Measurements from ENCODE around the gene WNT9B. TPM values are rescaled to one million over a fixed set of nuclear protein-coding genes. Genes with fewer than 3 reads are reported as not detected.
A peak's percentile ranks its signal among the peaks of the same experiment; 100 is the strongest.

The WNT9B gene
- total and polyA plus RNA-seq, 9 of the 15 experiments (the other 6 are each of a cell fraction or from before 2014, with no cell fraction given) = not detected

GRCh38 chr17:46922487-46922803, 71.1 kb downstream of the WNT9B start:
- WGBS (ENCODE audit: insufficient coverage, low coverage, missing lambda C conversion rate) = 2% methylated on average over 6 of the region's 6 CpGs

More at GRCh38 chr17:46922487-46922803, 71.1 kb downstream of the WNT9B start:
- H3K27me3 ChIP-seq (ENCODE audit: control insufficient read depth in 2 of 2, insufficient read depth in 2 of 2, low read length in 2 of 2) = no peaks in the 10 kb centered on the region
- DNase-seq (ENCODE audit: extremely low read depth in 1 of 4, low spot score in 3 of 4) (no peak), ATAC-seq (peak; percentile 7), FAIRE-seq (no peak)
- peak overlapping the region; percentile 98 for H2AFZ ChIP-seq (ENCODE audit: low read depth, low read length)
- peaks cover 8% of the 10 kb centered on the region for H4K20me1 ChIP-seq (replicated peaks; ENCODE audit: control insufficient read depth, insufficient read depth, low read length)
- peak overlapping the region; percentile 98 to 99 for H3K9ac ChIP-seq (ENCODE audit: insufficient read depth in 1 of 2, low read depth in 2 of 2, low read length in 2 of 2)
- intact Hi-C loops (cut with micrococcal nuclease) = no loop called here
- peak overlapping the region; percentile 95 for H3K4me2 ChIP-seq (ENCODE audit: insufficient read depth, low read length)
- no peaks in the 10 kb centered on the region for H3K9me3 ChIP-seq (replicated peaks; ENCODE audit: control insufficient read depth, insufficient read depth, low read depth, low read length)
- H3K4me1 ChIP-seq (replicated peaks in 1 of 2; ENCODE audit: control insufficient read depth in 2 of 2, insufficient read depth in 2 of 2, low read length in 2 of 2) = peaks cover 0 to 11% of the 10 kb centered on the region in 2 experiments; a peak in 3 of 5 replicates
- peaks cover 51% of the 10 kb centered on the region for H3K79me2 ChIP-seq (ENCODE audit: control insufficient read depth, insufficient read depth, low read length)
- in situ Hi-C loops (cut with MboI) = no loop called here
- TSS peak; percentile 64 for BruUV-seq (replicated peaks)
- peaks cover 15% of the 10 kb centered on the region; the same call in 2 of the 3 replicates for H3K36me3 ChIP-seq (ENCODE audit: control insufficient read depth, insufficient read depth, low read length)
- peak overlapping the region; percentile 94 for H3K27ac ChIP-seq (ENCODE audit: extremely low read depth, low read depth, low read length)
- TF ChIP-seq ZNF3 (CRISPR knock-in tag; IDR thresholded peaks at IDR 0.05) (no peak), ZBTB12 (CRISPR knock-in tag; IDR thresholded peaks at IDR 0.05) (no peak), TGIF2 (CRISPR knock-in tag; IDR thresholded peaks at IDR 0.05) (no peak), MTA1 (IDR thresholded peaks at IDR 0.05; ENCODE audit: borderline replicate concordance) (no peak), HNRNPK (IDR thresholded peaks at IDR 0.05; ENCODE audit: low read depth, low read length, poor library complexity, severe bottlenecking) (no peak), ZNF197 (CRISPR knock-in tag; IDR thresholded peaks at IDR 0.05; ENCODE audit: low read depth) (0 out of 2 replicates have a peak, but pooled peaks have one; percentile 60), BRD9 (IDR thresholded peaks at IDR 0.05; ENCODE audit: low read depth, partially characterized antibody) (peak; percentile 23), ZBTB49 (CRISPR knock-in tag; IDR thresholded peaks at IDR 0.05; ENCODE audit: borderline replicate concordance) (no peak), KDM1A (IDR thresholded peaks at IDR 0.05) (peak in 1 of 2 experiments; percentile 6; a peak in 2 of 4 replicates), ZNF436 (CRISPR knock-in tag; IDR thresholded peaks at IDR 0.05) (no peak), SMARCA4 (IDR thresholded peaks at IDR 0.05) (peak; percentile 23; the same call in 1 of the 2 replicates), TFAM (CRISPR knock-in tag; conservative IDR thresholded peaks at IDR 0.05) (no peak), TRIM28 (IDR thresholded peaks at IDR 0.05) (peak; percentile 92), XRCC3 (IDR thresholded peaks at IDR 0.05) (peak; percentile 65; the same call in 1 of the 2 replicates), TRIM24 (IDR thresholded peaks at IDR 0.05) (peak in 1 of 2 experiments; percentile 62; a peak in 1 of 4 replicates), E2F1 (CRISPR knock-in tag; IDR thresholded peaks at IDR 0.05) (no peak), DACH1 (IDR thresholded peaks at IDR 0.05; ENCODE audit: partially characterized antibody) (no peak), KLF13 (tag; IDR thresholded peaks at IDR 0.05; ENCODE audit: borderline replicate concordance, low read depth) (no peak), SMC3 (conservative IDR thresholded peaks at IDR 0.05; ENCODE audit: insufficient read depth, low read depth, low read length) (no peak), ZNF707 (CRISPR knock-in tag; conservative IDR thresholded peaks at IDR 0.05) (no peak), ZNF316 (IDR thresholded peaks at IDR 0.05) (peak; percentile 90)
- POLR2A ChIA-PET = interaction anchor here (0.6 kb wide), 1 partner anchor 19 kb away, joined by 4 read pairs; no protein-coding TSS in a partner anchor
- CTCF ChIA-PET (ENCODE audit: low intra/inter-chr PET ratio) = no interaction called here
- no peaks in the 10 kb centered on the region for H3K9me1 ChIP-seq (ENCODE audit: control insufficient read depth, insufficient read depth, low read length)
- H3K4me3 ChIP-seq = peak overlapping the region; percentile 85

Data from K562 (cell line).